ENCODE data around the gene BBS12.
"Not testable (repeated sequence)": the region's sequence is repeated elsewhere in the genome, so short reads cannot be mapped to it uniquely, and the experiment has no call there.

BBS12 gene

DNA sequence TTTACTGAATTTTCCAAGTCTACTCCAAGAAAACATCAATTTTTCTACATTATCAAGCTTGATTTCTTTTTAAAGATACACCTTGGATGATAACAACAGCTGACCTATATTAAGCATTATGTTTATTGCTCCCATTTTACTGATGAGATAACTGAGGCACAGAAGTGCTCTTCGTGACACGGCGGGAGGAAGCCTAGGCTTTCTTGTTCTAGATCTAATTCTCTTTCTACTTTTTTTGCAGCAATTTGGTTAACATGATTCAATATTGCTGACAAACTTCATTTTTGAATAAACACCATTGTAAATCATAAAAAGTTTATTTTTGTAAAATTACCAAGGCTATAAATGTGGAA lies 33.8 kb downstream of the BBS12 start:
- DNase-seq = no peak

DNA sequence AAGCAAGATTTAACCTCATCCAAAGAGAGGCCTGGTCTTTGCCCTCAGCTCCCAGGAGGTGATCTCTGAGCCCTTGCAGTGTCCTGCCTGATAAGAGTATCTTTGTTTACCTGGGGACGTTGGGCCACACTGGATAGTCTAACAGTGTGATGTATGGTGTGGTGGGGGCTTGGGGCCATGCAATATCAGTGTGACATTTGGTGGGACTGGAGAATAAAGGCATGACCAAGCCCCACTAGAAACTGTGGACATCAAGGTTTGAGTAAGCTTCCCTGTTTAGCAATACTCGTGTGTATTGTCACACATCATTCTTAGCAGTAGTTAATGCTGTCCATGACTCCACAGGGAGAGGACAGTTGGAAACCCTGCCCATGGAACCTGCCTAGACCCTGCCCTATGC lies 34.4 kb downstream of the BBS12 start:
- DNase-seq = no peak

DNA sequence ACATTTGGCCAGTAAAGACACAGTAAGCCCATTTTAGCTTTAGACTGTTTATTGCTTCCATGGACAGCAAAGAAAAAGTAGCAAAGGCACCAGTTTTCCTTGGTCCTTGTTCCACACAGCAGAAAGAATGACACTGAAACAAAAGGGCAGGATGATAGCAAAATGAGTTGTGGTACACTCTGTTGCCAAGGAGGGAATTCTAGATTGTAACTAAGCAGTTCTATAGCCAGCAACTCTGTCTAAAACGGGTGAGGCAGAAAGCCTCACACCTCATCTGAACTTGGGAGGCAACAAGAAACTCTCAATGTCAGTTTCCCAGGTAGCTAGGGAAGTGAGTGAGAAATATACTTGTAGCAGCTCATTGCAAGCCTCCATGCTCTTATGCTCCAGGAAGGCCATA lies 39.2 kb downstream of the BBS12 start:
- no peak for DNase-seq

DNA sequence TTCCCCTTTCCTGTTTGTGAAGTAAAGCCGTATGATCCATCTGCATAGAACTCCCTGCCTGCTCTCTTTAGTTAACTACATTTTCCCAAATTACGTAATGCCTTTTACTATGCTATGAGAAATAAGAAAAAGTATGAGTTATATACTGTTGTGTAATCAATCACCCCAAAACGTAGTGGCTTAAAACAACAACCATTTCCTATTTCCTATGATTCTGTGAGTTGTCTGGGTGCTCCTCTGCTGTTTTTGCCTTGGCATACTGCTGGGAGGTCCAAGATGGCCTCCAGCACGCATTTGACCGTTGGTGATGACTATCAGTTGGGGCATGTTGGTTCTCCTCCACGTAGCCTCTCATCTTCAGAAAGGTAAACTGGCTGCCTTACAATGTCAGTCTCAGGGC lies 39.8 kb downstream of the BBS12 start:
- DNase-seq = no peak

DNA sequence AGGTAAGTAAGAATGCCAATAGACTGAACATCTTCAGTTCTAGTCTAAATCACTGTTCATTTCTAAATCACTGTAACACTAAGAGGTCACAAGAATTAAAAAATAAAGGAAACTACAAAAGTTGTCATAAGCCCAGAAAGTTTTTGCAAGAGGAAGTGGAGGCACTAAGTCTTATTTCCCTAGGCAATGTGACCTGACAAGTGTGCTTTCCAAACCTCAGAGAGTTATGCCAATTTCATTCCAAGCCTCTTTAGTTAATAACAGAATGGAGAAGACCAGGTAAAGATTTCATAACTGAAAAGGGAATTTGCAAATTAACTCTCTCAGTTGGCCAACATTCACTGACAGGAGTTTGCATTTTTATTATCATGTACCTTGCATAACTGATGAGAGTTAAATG lies 40.5 kb downstream of the BBS12 start:
- DNase-seq = no peak

DNA sequence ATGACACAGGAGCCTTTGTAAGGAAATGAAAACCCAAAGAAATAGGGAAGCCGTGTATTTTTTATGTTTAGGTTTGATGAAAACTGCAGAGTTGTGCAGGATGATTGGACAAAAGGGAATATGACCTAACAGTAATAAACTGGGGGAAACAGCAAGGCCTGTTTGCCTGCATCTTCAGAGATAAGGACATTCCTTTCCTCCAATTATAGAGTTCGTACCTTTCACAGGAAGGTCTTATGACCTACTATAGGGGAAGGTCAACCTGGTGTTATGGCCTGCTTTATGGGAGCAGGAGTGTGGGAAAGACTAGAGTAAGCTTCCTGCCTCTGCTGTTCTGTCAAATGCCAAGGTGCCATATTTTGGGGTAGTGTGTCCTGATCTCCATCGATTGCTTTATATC lies 42.5 kb downstream of the BBS12 start:
- no peak for DNase-seq

DNA sequence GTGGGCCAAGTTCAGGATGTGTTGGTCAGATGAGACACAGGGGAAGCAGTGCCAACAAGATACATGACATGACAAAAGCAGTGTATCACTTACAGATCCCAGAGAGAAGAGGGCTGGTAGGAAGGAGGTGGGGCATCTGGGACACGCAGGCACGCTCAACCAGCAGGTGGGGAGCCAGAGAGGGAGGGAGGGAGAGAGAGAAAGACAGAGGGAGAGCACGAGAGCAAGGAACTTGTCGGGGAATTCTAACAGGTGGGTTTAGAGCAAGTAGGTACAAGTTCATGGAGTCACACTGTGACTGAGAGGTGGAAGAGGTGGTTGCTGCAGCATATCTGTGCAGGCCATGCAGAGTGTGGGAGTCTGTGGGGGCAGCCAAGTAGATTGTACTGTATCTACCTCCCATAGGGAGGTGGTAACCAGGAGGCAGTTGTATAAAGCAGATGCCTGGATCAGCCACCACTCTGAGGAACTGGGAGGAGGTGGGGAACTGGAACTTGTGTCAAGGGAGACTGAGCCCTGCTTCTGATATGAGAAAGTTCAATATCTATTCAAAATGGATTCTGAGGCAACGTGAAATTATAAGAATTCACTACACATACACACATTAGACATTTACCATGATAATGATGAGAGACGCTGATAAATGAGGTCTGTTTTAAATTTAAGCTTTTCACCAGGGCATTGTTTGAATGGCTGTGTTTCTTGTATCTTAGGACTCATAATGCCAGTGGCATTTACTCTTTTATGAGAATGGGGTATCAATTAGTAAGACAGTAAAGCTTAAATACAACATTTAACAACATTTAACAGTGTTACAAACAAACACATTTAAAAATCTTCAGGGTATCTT lies 43.7 kb downstream of the BBS12 start:
- no peak for DNase-seq

DNA sequence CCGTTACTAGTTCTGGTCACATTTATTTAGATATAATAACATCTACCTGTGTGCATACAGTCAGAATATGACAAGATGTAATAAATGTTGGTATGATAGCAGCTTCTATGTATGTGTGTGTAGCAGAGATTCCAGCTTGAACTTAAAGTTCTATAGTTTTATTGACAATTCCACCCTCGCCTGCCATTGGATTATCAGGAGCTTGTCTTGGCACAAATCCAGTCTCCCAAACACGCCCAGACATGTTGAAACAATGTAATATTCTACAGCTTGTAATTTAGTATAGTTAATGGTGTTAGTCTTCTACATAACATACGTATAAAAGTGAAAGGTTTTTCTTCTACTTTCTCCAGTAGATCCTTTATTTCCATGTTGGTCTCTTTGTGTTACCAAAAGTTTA lies 44.4 kb downstream of the BBS12 start:
- no peak for DNase-seq

DNA sequence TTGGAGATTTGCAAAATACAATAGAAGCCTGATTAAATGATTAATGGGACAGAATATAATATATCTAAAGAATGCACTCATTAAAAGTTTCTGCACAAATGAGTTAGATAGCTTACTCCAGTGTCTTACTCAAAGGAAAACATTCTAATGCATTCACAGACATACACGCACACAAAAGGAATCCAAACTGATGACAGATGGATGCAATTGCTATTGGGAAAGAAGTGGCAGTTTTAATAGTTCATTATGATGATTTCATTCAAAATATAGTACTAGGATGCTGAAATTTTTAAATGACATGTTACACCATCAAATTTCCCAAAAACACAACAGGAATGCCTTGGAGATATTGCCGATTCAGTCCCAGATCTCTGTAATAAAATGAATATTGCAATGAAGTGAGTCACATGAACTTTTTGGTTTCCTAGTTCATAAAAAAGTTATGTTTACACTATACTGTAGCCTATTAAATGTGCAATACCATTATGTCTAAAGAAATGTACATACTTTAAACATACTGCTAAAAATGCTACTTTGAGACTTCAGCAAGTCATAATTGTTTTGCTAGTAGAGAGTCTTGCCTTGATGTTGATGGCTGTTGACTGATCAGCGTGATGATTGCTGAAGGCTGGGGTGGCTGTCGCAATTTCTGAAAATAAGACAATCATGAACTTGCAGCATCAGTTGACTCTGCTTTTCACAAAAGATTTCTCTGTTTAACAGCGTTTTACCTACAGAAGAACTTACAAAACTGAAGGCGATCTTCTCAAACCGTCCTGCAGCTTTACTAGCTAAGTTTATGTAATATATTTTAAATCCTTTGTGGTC lies 45.6 kb downstream of the BBS12 start:
- DNase-seq = no peak

DNA sequence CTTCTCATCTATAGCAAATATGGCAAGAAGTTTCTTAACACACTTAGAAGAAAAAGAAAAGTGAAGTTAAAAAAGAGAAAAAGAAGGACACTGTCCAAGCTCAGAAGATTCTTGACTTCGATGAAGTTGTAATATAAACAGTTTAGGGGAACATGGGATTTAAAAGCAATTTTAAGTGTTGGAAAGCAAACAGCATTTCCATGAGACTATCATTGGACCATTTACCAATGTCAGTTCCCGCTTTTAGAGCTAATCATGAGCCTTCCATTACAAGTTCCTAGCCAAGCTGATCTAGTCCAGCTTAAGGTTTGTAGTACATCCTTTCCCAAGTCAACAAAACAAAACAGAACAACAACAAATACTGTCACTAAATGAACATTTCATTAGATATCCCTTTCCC lies 49.0 kb downstream of the BBS12 start:
- no peak for DNase-seq

DNA sequence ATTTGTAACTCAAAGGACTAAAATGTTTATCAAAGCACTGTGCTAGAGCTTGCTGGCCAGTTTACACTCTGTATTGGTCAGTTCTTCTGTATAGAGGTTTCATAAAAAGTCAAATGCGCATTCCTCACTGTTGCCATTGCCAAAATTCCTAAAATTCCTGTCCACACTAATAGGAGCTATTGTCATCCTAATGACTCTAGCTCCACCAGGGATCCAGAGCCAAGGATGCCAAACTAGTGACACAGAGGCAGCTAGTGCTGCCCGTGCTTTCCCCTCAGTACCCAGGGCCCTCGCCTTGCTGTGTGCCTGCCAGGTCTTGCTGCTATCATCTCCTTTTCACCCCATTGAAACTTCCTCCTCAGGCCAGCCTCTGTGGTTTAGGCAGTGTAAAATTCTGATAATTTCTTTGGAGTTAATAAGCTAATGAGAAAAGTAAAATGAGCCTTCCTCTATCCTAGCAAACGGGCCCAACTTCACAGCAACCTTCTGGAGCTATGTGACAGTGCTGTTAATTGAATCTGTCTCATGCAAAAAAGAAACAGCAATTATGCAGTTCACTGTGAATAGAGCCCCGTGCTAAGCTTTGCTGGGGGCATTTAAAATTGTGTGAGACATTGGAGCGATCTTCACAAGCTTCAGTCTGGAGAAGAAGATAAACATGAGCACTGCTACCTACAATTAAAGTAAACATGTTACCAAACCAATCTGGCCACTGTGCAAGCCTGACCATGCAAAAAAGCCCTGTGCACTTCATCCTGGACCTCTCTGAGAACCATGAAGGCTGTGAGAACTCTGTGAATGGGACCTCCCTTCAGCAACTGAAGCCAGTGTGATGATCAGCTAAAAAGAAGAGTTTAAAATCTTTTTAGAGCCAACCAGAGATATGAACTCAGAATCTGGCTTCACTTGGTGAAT lies 51.1 kb downstream of the BBS12 start:
- DNase-seq = no peak

DNA sequence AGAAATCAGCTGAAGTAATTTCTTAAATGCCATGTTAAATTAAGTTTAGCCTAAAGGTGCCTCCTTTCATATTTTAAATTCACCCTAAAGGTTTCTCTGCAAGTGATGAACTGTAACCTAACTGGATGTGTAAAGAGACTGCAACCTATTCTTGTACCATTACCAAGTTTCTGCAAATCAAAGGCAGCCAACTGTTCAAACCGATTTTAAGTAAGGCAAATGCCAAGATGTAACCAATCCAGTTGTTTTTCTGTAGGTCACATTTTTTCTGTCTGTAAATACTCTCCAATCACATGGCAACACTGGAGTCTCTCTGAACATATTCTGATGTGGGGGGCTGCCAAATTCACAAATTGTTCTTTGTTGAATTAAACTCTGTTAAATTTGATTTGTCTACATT lies 51.8 kb downstream of the BBS12 start:
- DNase-seq = no peak

DNA sequence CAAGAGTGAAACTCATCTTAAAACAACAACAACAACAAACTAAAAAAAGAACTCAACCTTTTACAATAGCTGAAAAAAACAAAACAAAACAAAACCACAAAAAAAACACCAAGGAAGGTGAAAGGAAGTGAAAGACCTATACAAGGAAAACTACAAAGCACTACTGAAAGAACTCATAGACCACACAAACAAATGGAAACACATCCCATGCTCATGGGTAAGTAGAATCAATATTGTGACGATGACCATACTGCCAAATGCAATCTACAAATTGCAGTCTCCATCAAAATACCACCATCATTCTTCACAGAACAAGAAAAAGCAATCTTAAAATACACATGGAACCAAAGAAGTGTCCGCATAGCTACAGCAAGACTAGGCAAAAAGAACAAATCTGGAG lies 52.6 kb downstream of the BBS12 start:
- DNase-seq = no peak

DNA sequence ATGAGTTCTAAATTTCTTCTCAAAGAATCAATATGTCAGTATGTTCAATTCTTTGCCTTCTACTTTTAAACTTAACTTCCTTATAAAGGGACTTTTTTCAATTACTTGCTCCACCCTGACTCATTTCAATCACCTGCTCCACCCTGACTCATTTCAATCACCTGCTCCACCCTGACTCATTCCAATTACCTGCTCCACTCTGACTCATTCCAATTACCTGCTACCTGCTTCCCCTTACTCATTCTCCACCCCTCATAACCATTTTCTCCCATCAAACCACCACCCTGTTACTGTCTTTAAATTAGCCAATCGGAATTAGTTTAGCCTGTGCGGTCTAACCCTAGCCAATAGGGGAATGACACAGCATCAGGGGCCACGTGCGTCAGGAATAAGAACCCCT lies 53.8 kb downstream of the BBS12 start:
- not testable (repeated sequence) for DNase-seq

DNA sequence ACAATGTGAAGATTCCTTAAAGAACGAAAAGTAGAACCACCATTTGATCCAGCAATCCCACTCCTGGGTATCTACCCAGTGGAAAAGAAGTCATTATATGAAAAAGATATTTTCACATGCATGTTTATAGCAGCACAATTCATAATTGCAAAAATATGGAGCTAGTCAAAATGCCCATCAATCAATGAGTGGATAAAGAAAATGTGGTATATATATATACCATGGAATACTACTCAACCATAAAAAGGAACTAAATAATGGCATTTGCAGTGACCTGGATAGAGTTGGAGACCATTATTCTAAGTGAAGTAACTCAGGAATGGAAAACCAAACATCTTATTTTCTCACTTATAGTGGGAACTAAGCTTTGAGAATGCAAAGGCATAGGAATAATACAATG lies 54.4 kb downstream of the BBS12 start:
- not testable (repeated sequence) for DNase-seq

DNA sequence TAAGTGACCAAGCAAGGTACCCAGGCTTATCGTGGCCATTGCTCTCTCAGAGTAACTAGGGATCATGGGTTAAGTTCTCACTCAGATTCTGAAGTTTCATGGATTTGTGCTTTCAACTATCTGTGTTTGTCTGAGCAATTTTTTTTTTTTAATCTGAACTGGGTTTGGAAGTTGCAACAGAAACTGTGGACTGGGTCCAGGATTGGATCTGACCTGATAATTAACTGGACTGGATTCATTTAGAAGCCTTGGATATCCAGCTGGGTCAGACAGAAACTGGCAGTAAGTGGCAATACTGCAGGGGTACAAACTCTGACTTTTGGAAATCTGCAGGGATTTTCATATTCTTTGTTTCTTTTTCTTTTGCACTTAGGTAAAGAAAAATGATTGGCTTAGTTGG lies 55.4 kb downstream of the BBS12 start:
- DNase-seq = no peak

DNA sequence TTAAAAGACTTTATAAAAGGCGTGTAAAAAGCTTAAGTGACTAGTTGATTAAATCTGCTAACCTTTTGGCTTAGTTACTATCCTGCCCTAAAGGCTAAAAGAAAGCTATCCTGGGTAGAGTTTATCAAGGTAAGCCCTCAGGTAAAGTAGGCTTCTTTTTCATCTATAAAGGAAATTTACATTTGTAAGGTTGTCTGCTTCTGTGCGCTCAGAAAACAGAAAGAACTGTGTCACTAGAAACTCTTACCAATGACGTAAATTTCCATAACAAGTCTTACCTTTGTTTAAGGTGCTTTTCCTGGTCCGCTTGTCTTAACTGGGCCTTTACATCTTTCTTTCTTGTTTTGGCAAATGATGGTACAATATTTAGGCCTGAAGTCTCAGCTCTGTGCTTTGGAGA lies 56.4 kb downstream of the BBS12 start:
- DNase-seq = no peak

DNA sequence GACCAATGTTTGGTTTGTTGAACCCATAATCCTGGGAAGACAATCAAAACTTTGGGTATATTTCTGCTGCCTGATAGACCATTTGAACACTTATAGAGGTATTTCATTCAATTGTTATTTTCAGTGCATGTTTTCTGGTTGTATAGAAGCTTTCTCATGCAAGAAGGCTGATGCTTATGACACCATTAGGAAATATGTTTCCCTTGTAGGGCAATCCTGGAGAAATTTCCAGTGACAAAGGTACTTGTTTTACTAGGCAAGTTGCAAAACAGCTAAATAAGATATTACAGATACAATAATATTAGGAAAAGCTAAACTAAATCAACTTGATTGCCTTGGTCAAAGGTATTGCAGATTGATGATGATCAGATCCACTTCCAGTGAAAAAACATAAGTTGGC lies 61.3 kb downstream of the BBS12 start:
- DNase-seq = no peak

Data from activated CD4-positive, CD25-positive, alpha-beta regulatory T cell (primary cell).